NCI-H2107 (cell line): ENCODE measurements around the gene MT1A.

ENCODE experiments used
- DNase-seq: peaks from one replicate; lab custom pipeline; 2025; lab: John Stamatoyannopoulos, UW

MT1A gene

DNA sequence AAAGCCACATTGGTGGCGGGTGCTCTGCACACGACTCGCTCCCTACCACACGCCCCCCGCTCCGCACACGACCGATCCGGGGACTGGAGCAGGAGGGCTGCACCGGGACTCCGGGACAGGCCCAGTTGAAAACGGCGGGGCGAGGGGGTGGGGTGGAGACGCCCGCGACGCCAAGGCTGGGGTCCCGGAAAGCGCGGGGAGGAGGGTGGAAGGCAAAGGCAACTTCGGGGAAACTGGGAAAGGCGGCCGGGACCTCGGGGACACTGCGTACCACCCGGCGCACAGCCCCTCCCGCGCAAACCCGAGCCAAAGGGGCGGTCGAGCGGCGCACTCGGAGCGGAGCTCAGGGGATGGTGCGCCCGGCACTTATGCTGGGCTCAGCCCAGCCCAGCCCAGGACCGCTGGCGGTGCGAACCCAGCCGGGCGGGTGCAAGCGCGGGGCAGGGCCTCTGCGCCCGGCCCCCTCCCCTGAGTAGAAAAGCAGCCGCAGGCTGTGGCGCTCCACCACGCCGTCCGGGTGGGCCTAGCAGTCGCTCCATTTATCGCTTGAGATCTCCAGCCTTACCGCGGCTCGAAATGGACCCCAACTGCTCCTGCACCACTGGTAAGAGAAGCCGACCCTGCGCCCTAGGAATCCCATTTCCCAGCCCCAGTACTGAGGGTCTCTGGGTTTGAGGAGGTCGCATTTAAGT is 6.2 kb upstream of the MT1A start, which contains the start of gene MT1M:
Gene MT1M (plus strand): TSS at position 504 of the 692 bp plus-strand sequence. CDS start 73 bp downstream, at position 577.
- DNase-seq: no peak

DNA sequence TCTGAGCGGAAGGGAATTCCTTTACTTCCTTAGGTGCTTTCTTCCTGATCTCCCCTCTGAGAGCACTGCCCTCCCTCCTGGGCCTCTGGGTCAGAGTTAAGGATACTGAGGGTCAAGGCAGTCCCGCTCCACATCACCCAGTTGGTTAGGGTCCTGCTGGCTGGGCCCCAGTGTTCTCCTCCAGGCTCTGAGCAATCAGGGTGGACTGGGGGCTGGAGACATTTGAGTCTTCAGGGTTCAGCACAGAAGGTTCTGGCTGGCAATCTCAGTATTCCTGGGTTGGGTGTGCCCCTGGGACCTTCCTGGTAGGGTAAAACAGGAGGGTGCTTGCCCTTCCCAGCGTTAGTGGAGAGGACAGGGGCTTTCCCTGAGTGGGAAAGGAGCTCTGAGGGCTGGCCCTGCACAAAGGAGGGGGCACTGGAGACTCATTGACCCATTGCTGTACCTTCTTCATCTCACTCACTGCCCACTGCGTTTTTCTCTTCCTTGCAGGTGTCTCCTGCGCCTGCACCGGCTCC is 5.6 kb upstream of the MT1A start:
- DNase-seq: no peak

DNA sequence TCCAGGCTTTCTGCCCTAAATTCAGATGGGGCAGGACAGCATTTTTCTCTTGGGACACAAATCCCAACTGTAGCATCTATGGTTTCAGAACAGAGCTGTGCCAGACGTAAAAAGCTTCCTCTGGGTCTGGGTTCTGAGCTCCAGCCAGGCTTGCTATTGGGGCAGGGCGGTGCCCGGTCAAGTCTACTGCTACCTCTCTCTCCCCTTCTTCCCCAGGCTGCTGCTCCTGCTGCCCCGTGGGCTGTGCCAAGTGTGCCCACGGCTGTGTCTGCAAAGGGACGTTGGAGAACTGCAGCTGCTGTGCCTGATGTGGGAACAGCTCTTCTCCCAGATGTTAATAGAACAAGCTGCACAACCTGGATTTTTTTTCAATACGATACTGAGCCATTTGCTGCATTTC is 4.9 kb upstream of the MT1A start:
- DNase-seq: no peak

GRCh38 chr16:56634715-56635440 is 3.6 kb upstream of the MT1A start:
- no peak for DNase-seq

DNA sequence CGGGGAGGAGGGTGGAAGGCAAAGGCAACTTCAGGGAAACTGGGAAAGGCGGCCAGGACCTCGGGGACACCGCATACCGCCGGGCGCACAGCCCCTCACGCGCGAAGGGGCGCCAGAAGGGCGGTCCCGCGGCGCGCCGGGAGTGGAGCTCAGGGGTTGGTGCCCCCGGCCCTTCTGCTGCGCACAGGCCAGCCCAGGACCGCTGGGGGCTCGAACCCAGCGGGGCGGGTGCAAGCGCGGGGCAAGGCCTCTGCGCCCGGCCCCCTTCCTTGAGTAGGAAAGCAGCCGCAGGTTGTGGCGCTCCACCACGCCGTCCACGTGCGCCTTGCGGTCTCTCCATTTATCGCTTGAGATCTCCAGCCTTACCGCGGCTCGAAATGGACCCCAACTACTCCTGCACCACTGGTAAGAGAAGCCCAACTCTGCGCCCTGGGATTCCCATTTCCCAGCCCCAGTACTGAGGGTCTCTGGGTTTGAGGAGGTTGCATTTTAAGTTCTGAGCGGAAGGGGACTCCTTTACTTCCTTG is 3.0 kb upstream of the MT1A start:
- DNase-seq: no peak

GRCh38 chr16:56636616-56637413 is 1.7 kb upstream of the MT1A start:
- DNase-seq: no peak

DNA sequence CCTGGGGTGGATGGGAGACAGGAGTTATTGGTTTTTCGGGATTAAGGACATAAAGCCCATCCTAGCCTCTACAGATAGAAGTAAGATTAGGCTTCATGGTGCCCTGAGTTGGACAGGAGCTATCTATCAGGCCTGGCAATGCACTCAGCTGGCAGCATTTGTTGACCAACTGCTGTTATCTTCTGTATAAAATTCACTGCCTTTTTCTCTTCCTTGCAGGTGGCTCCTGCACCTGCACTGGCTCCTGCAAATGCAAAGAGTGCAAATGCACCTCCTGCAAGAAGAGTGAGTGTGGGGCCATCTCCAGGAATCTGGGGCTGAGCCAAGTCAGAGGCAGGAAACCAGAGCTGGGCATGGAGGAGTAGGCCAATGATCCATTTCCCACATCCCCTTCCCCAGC is 579 bp downstream of the MT1A start:
- DNase-seq: no peak

GRCh38 chr16:56640076-56640475 is 1.6 kb downstream of the MT1A start:
- no peak for DNase-seq

DNA sequence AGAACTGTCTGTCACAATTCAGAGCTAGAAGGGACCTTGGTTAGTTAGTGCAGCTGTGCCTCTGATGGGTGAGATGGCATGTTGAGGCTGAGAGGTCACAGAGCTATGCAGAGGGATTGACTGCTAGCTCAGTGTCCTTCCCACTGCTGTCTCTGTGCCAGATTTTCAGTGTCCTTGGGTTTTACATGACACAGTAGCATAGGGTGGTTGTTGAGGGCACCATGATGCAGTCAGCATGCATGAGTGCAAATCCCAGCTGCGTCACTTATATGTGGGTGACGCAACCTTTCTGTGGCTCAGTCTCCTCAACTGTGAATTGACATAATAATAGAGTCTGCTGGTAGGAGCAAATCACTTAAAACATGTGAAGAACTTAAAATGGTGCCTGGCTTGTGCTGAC is 2.7 kb downstream of the MT1A start:
- no peak for DNase-seq

- DNase-seq: no peak
These were observed 4.8 kb downstream of the MT1A start for GRCh38 chr16:56643080-56643778.

DNA sequence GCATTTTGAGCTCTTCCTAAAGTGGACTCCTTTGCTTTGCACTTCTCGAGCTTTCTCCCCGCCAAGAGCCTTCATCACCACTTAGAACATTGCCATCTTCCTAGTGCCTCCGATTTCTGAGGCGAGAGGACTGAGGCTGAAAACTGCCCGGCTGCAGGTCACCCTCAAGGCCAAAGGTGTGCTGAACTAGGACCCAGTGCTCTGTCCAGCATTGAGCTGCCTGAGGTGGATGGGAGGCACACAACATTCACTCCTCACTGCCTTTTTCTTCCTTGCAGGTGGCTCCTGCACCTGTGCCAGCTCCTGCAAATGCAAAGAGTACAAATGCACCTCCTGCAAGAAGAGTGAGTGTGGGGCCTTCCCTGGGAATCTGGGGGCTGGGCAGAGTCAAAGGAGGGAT is 5.4 kb downstream of the MT1A start:
- no peak for DNase-seq

DNA sequence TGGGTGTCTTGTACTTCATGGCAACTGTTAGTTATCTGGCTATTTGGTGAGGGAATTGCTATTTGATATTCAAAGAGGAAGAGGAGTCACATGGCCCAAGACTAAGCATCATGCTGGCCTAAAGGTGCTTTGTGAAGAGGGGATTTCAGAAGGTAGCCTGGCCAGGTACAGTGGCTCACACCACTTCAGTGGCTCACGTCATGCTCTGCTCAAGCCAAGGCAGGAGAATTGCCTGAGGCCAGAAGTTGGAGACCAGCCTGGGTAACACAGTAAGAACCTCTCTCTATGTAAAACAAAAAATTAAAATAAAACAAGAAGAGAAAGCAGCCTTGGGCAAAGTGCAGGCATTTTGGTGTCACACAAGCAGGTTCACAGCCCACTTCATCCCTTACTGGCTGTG is 6.8 kb downstream of the MT1A start:
- no peak for DNase-seq

DNA sequence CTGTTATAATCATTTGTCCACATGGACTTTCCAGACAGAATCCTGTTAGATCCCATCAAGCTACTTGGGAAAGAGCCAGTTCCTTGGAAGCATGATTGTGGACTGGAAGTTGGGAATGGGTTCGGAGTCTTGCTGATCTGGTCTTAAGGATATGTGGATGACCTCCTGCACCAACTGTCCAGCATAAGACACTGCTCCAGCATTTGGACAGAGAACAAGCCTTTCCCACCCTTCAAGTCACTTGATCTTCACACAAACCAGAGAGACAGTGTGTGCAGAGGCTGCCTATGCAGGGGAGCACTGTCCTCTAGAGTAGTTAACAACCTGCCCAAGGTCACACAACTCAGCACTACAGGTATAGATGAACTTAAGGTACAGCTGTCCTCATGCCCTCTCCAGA is 7.4 kb downstream of the MT1A start:
- no peak for DNase-seq

GRCh38 chr16:56647641-56648431 is 9.4 kb downstream of the MT1A start:
- no peak for DNase-seq

- DNase-seq: no peak
These were observed 10.8 kb downstream of the MT1A start for GRCh38 chr16:56649271-56649670.

- no peak for DNase-seq
These were observed 11.4 kb downstream of the MT1A start for GRCh38 chr16:56649820-56650219.

DNA sequence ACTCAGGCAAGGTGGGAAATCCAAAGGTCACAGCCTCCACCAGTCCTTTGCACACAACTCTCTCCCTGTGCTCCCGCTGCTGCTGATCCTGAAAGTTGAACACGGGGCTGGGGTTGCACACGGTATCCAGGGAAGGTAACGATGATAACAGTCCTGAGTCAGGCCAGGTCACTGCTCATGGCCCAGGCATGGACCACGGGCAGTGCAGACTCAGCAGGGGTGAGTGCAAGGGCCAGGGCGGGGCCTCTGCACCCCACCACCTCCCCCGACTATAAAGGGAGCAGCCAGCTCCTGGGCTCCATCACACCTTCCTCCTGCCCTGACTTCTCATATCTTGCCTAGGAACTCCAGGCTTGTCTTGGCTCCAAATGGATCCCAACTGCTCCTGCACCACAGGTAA is 13.1 kb downstream of the MT1A start, which contains the start of gene MT1B:
Gene MT1B (plus strand): TSS at position 301 of the 400 bp plus-strand sequence. CDS start 68 bp downstream, at position 369.
- DNase-seq: no peak

GRCh38 chr16:56652600-56652999 is 14.1 kb downstream of the MT1A start:
- no peak for DNase-seq

- DNase-seq: no peak
These were observed 14.8 kb downstream of the MT1A start for GRCh38 chr16:56653218-56653617.

- DNase-seq: no peak
These were observed 19.3 kb downstream of the MT1A start, which contains the start of gene MT1F for GRCh38 chr16:56657555-56658326. TSS of gene MT1F (plus strand) at chr16:56657959. CDS start at chr16:56658059, 100 bp downstream.
